Measurements from ENCODE around the gene PRKCH. TPM values are rescaled to one million over a fixed set of nuclear protein-coding genes. Genes with fewer than 3 reads are reported as not detected.

The PRKCH gene
- total RNA-seq, 1 experiment from 2014 or later: 5.2 TPM

- H3K36me3 Mint-ChIP-seq (ENCODE audit: insufficient read depth in 1 of 3, low read depth in 3 of 3): no peaks in the 10 kb centered on the region
- Histone ChIP-seq H3K14ac (ENCODE audit: insufficient read depth, low read length) (no peak overlapping the region), H3K4ac (ENCODE audit: low read depth, low read length) (no peak overlapping the region), H2AK5ac (ENCODE audit: insufficient read length, low read length) (no peak overlapping the region), H4K20me1 (ENCODE audit: control insufficient read depth, insufficient read depth, insufficient read length) (no peaks in the 10 kb centered on the region), H3K4me2 (ENCODE audit: insufficient read depth, insufficient read length, low read length) (no peak overlapping the region), H2BK15ac (ENCODE audit: low read depth, low read length) (no peak overlapping the region), H2BK120ac (ENCODE audit: low read depth, low read length, poor library complexity, severe bottlenecking) (no peak overlapping the region), H3K79me1 (ENCODE audit: insufficient read depth, low read depth, low read length, poor library complexity, severe bottlenecking) (no peaks in the 10 kb centered on the region), H3K18ac (ENCODE audit: insufficient read length, low read depth, low read length) (no peak overlapping the region), H3K79me2 (ENCODE audit: insufficient read depth, low read length) (no peaks in the 10 kb centered on the region), H2AFZ (ENCODE audit: low read length) (no peak overlapping the region), H3K4me1 (ENCODE audit: insufficient read depth, low read length) (no peaks in the 10 kb centered on the region), H3K9ac (ENCODE audit: extremely low read depth, insufficient read length, low read length) (no peak overlapping the region), H3K27me3 (ENCODE audit: insufficient read depth, low read length) (no peaks in the 10 kb centered on the region; the same call in 1 of the 2 replicates), H3K27ac (ENCODE audit: insufficient read length, low read depth, low read length) (no peak overlapping the region), H3K23ac (ENCODE audit: insufficient read length, low read depth, low read length) (no peak overlapping the region), H3K56ac (ENCODE audit: insufficient read length, low read depth, low read length) (no peak overlapping the region), H3K23me2 (ENCODE audit: insufficient read length, low read depth, low read length, poor library complexity, severe bottlenecking) (no peaks in the 10 kb centered on the region), H2BK12ac (ENCODE audit: insufficient read length, low read depth, low read length) (no peak overlapping the region), H4K5ac (ENCODE audit: insufficient read length, low read depth, low read length) (no peak overlapping the region), H3T11ph (ENCODE audit: low read length) (no peak overlapping the region), H2BK5ac (ENCODE audit: insufficient read length, low read length) (no peak overlapping the region), H4K8ac (replicated peaks; ENCODE audit: insufficient read length, low read depth, low read length) (no peak overlapping the region), H3K9me3 (ENCODE audit: control insufficient read depth, low read depth, low read length) (no peaks in the 10 kb centered on the region), H4K91ac (ENCODE audit: insufficient read length, low read depth, low read length) (no peak overlapping the region), H2BK20ac (ENCODE audit: low read depth, low read length, poor library complexity, severe bottlenecking) (no peak overlapping the region)
- H3K27ac Mint-ChIP-seq: no peak overlapping the region; a peak in 1 of 7 replicates
- no peaks in the 10 kb centered on the region for H3K27me3 Mint-ChIP-seq (ENCODE audit: low read depth)
- H3K4me1 Mint-ChIP-seq: no peaks in the 10 kb centered on the region; a peak in 1 of 4 replicates
- H3K4me3 Mint-ChIP-seq: no peak overlapping the region
- H3K9me3 Mint-ChIP-seq: no peaks in the 10 kb centered on the region
- no CpG with 5 or more reads among the region's 6 CpGs for WGBS (ENCODE audit: extremely low coverage, insufficient read length, low lambda C conversion rate)
- TF ChIP-seq CTCF (conservative IDR thresholded peaks at IDR 0.05): no peak
- DNase-seq: no peak
Observed at GRCh38 chr14:61517911-61518384, 196.6 kb downstream of the PRKCH start.
